ENCODE results near the gene EWSR1.
"Not testable (repeated sequence)": the region's sequence is repeated elsewhere in the genome, so short reads cannot be mapped to it uniquely, and the experiment has no call there.

EWSR1 gene

GRCh38 chr22:29339381-29340235 lies 71.5 kb downstream of the EWSR1 start:
- no peak for DNase-seq

- no peak for DNase-seq
Measured at GRCh38 chr22:29340566-29340965, 72.5 kb downstream of the EWSR1 start.

- DNase-seq, result no peak
Measured at GRCh38 chr22:29341056-29341848, 73.2 kb downstream of the EWSR1 start.

- no peak for DNase-seq
Measured at GRCh38 chr22:29341849-29342127, 73.7 kb downstream of the EWSR1 start.

GRCh38 chr22:29342177-29342576 lies 74.1 kb downstream of the EWSR1 start:
- DNase-seq, result no peak

- DNase-seq, result no peak
Measured at GRCh38 chr22:29342577-29343312, 74.7 kb downstream of the EWSR1 start.

GRCh38 chr22:29343313-29343805 lies 75.3 kb downstream of the EWSR1 start:
- DNase-seq, result no peak

GRCh38 chr22:29344137-29344536 lies 76.1 kb downstream of the EWSR1 start:
- DNase-seq, result no peak

- DNase-seq, result not testable (repeated sequence)
Measured at GRCh38 chr22:29344889-29345288, 76.8 kb downstream of the EWSR1 start.

- DNase-seq, result no peak
Measured at GRCh38 chr22:29345932-29346331, 77.9 kb downstream of the EWSR1 start.

GRCh38 chr22:29346659-29347058 lies 78.6 kb downstream of the EWSR1 start:
- no peak for DNase-seq

GRCh38 chr22:29348041-29348440 lies 80.0 kb downstream of the EWSR1 start:
- DNase-seq, result no peak

GRCh38 chr22:29348956-29349355 lies 80.9 kb downstream of the EWSR1 start:
- no peak for DNase-seq
